Measurements from ENCODE around the gene TAF10. TPM values are rescaled to one million over a fixed set of nuclear protein-coding genes. Genes with fewer than 3 reads are reported as not detected.

TAF10 gene
- total RNA-seq, 3 donors from 2014 or later: 84.0 to 135 (median 115) TPM

GRCh38 chr11:6646918-6647679 is 35.1 kb upstream of the TAF10 start:
- peak; percentile 58 for ATAC-seq
- DNase-seq: peak; percentile 38 to 72 (median 45)
- no peak for TF ChIP-seq CTCF (IDR thresholded peaks at IDR 0.05)
- H3K4me3 ChIP-seq: no peak overlapping the region
- intact Hi-C loops (cut with DNase I, micrococcal nuclease): no loop called here
- H3K9me3 ChIP-seq: no peaks in the 10 kb centered on the region
- H3K4me1 ChIP-seq (ENCODE audit: low read depth): peaks cover 15% of the 10 kb centered on the region
- H3K36me3 ChIP-seq (ENCODE audit: low read depth): no peaks in the 10 kb centered on the region

GRCh38 chr11:6646576-6646917 is 34.5 kb upstream of the TAF10 start:
- peak; percentile 28 for ATAC-seq
- peak in 2 of 3 donors; percentile 34 for DNase-seq
- Histone ChIP-seq H3K4me1 (ENCODE audit: low read depth) (peaks cover 15% of the 10 kb centered on the region), H3K36me3 (ENCODE audit: low read depth) (no peaks in the 10 kb centered on the region), H3K4me3 (no peak overlapping the region), H3K9me3 (no peaks in the 10 kb centered on the region)
- intact Hi-C loops (cut with DNase I, micrococcal nuclease): no loop called here
- TF ChIP-seq CTCF (IDR thresholded peaks at IDR 0.05): no peak

- peak in 2 of 3 donors; percentile 54 to 75 for DNase-seq
- ATAC-seq: peak; percentile 27
- Histone ChIP-seq H3K9me3 (no peaks in the 10 kb centered on the region), H3K4me1 (ENCODE audit: low read depth) (peaks cover 15% of the 10 kb centered on the region), H3K36me3 (ENCODE audit: low read depth) (no peaks in the 10 kb centered on the region), H3K4me3 (no peak overlapping the region)
- TF ChIP-seq CTCF (IDR thresholded peaks at IDR 0.05): no peak
- intact Hi-C loops (cut with DNase I, micrococcal nuclease): no loop called here
These were observed 34.1 kb upstream of the TAF10 start for GRCh38 chr11:6646071-6646470.

- Histone ChIP-seq H3K4me1 (ENCODE audit: low read depth) (peaks cover 15% of the 10 kb centered on the region), H3K9me3 (no peaks in the 10 kb centered on the region), H3K36me3 (ENCODE audit: low read depth) (no peaks in the 10 kb centered on the region), H3K4me3 (no peak overlapping the region)
- no peak for ATAC-seq
- intact Hi-C loops (cut with DNase I, micrococcal nuclease): no loop called here
- TF ChIP-seq CTCF (IDR thresholded peaks at IDR 0.05): no peak
- DNase-seq: no peak
These were observed 30.9 kb upstream of the TAF10 start for GRCh38 chr11:6642957-6643356.

- TF ChIP-seq CTCF (IDR thresholded peaks at IDR 0.05): no peak
- no peak for ATAC-seq
- no peak for DNase-seq
- intact Hi-C loops (cut with DNase I, micrococcal nuclease): no loop called here
- Histone ChIP-seq H3K9me3 (no peaks in the 10 kb centered on the region), H3K4me1 (ENCODE audit: low read depth) (peaks cover 2% of the 10 kb centered on the region), H3K36me3 (ENCODE audit: low read depth) (no peaks in the 10 kb centered on the region), H3K4me3 (no peak overlapping the region)
These were observed 29.1 kb upstream of the TAF10 start for GRCh38 chr11:6640985-6641701.

All from mucosa of descending colon (tissue), 3 donors.